ENCODE measurements around the gene OTUB1. TPM values are rescaled to one million over a fixed set of nuclear protein-coding genes. Genes with fewer than 3 reads are reported as not detected.

The OTUB1 gene
- total and polyA plus RNA-seq, 2 of the 4 experiments (the other 2 are of a cell fraction), result 69.0 to 168 TPM

DNA sequence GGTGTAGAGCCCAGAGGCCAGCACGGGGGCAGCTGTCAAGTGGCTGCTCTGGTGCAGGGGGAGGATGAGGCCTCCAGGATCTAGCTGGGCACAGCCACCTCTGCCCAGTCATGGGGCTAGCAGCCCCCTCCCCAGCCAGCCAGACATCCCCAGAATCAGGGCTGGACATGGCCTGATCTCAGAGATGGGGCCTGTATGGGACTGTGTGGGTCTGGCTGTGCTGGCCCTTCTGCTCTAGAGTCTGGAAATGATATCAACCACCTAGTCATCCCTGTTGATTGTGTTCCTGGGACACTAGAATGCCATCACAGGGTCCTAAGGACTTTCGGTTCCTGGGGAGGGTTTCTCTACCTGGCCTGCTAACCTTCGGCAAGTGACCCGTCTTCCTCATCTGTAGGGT lies 52.3 kb downstream of the OTUB1 start:
- Histone ChIP-seq H4K5ac (ENCODE audit: low read depth, low read length) (no peak overlapping the region), H4K8ac (ENCODE audit: low read depth in 2 of 2, low read length in 2 of 2) (no peak overlapping the region), H3K9me1 (ENCODE audit: insufficient read depth, low read length) (no peaks in the 10 kb centered on the region), H3K4ac (ENCODE audit: low read depth, low read length) (no peak overlapping the region), H3K79me1 (ENCODE audit: low read depth in 1 of 2, low read length in 2 of 2) (no peaks in the 10 kb centered on the region), H3K27me3 (ENCODE audit: control insufficient read depth, insufficient read depth, low read length) (peaks cover 12% of the 10 kb centered on the region), H2BK5ac (ENCODE audit: low read depth, low read length, poor library complexity, severe bottlenecking) (no peak overlapping the region), H3K4me2 (ENCODE audit: low read depth, low read length) (no peak overlapping the region), H2BK15ac (ENCODE audit: low read depth, low read length) (no peak overlapping the region), H4K91ac (ENCODE audit: insufficient read depth, low read depth, low read length) (no peak overlapping the region), H2AFZ (replicated peaks; ENCODE audit: low read length, poor library complexity) (no peak overlapping the region), H2AK5ac (ENCODE audit: low read depth, low read length) (no peak overlapping the region; the same call in 1 of the 2 replicates), H2BK120ac (ENCODE audit: low read depth, low read length) (no peak overlapping the region), H3K4me1 (ENCODE audit: control insufficient read depth, insufficient read depth, low read length) (peaks cover 2% of the 10 kb centered on the region; the same call in 1 of the 2 replicates), H3K56ac (ENCODE audit: extremely low read depth, insufficient read depth, low read length) (no peak overlapping the region), H3K27ac (ENCODE audit: insufficient read depth, low read length) (no peak overlapping the region), H3K4me3 (ENCODE audit: insufficient read depth, low read depth, low read length) (no peak overlapping the region), H3K9ac (ENCODE audit: low read depth, low read length) (no peak overlapping the region), H2AK9ac (replicated peaks; ENCODE audit: low read depth, low read length, poor library complexity) (no peak overlapping the region), H3K9me3 (ENCODE audit: control insufficient read depth, insufficient read depth, low read length) (no peaks in the 10 kb centered on the region), H3K14ac (replicated peaks; ENCODE audit: low read depth, low read length) (no peak overlapping the region), H2BK20ac (ENCODE audit: low read depth, low read length) (no peak overlapping the region), H3K18ac (ENCODE audit: low read depth, low read length) (no peak overlapping the region), H3K36me3 (ENCODE audit: control insufficient read depth, insufficient read depth, low read length) (no peaks in the 10 kb centered on the region), H4K20me1 (ENCODE audit: insufficient read depth, low read length) (peaks cover 3% of the 10 kb centered on the region; the same call in 1 of the 2 replicates), H3K23ac (ENCODE audit: low read depth, low read length) (no peak overlapping the region)
- no TSS peak for BruUV-seq (replicated peaks)
- intact Hi-C loops (cut with micrococcal nuclease), result no loop called here
- in situ Hi-C loops (cut with MboI; ENCODE audit: low sequenced_read_pairs), result no loop called here
- CTCF ChIA-PET, result no interaction called here
- no peak for DNase-seq
- TF ChIP-seq, protein P1, sequence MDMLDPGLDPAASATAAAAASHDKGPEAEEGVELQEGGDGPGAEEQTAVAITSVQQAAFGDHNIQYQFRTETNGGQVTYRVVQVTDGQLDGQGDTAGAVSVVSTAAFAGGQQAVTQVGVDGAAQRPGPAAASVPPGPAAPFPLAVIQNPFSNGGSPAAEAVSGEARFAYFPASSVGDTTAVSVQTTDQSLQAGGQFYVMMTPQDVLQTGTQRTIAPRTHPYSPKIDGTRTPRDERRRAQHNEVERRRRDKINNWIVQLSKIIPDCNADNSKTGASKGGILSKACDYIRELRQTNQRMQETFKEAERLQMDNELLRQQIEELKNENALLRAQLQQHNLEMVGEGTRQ (IDR thresholded peaks at IDR 0.05; ENCODE audit: low read depth, low read length), result no peak
- TF ChIP-seq CEBPB (IDR thresholded peaks at IDR 0.05; ENCODE audit: low read depth, low read length) (no peak), RAD21 (IDR thresholded peaks at IDR 0.05; ENCODE audit: low read length) (no peak), FOS (IDR thresholded peaks at IDR 0.05; ENCODE audit: low read depth, low read length) (no peak), MAFK (IDR thresholded peaks at IDR 0.05; ENCODE audit: low read depth, low read length) (no peak), POLR2A (IDR thresholded peaks at IDR 0.05; ENCODE audit: low read depth, low read length) (no peak), NFE2L2 (IDR thresholded peaks at IDR 0.05; ENCODE audit: low read depth, low read length) (no peak), SMC3 (IDR thresholded peaks at IDR 0.05; ENCODE audit: low read depth, low read length) (no peak), RFX5 (IDR thresholded peaks at IDR 0.05; ENCODE audit: low read depth, low read length) (no peak), BHLHE40 (IDR thresholded peaks at IDR 0.05; ENCODE audit: low read depth, low read length) (no peak)
- TF ChIP-seq, protein P2, sequence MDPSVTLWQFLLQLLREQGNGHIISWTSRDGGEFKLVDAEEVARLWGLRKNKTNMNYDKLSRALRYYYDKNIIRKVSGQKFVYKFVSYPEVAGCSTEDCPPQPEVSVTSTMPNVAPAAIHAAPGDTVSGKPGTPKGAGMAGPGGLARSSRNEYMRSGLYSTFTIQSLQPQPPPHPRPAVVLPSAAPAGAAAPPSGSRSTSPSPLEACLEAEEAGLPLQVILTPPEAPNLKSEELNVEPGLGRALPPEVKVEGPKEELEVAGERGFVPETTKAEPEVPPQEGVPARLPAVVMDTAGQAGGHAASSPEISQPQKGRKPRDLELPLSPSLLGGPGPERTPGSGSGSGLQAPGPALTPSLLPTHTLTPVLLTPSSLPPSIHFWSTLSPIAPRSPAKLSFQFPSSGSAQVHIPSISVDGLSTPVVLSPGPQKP (IDR thresholded peaks at IDR 0.05; ENCODE audit: borderline replicate concordance, low read depth, low read length), result no peak
- WGBS, 2 experiments (ENCODE audit: extremely low coverage in 2 of 2, insufficient read length in 1 of 2), result no CpG with 5 or more reads among the region's 4 CpGs
- no peak for ATAC-seq (ENCODE audit: low read depth)
- POLR2A ChIA-PET (ENCODE audit: unreplicated experiment), result no interaction called here
- dilution Hi-C loops (cut with HindIII; ENCODE audit: low sequenced_read_pairs, unreplicated experiment), result no loop called here
